HAP-1 (cell line): ENCODE results near the gene ZNF487.
"Not testable (repeated sequence)": the region's sequence is repeated elsewhere in the genome, so short reads cannot be mapped to it uniquely, and the experiment has no call there.

Experiments used
- DNase-seq, 2 experiments: peaks; one replicate each; pipeline ENCODE4 v3.0.0-alpha.2; 2016 to 2020; ENCODE audit warnings: low spot score in 2 of 2
- H3K27me3 ChIP-seq: fragments of 250-450 bp; sonication (Bioruptor Pico); 2 replicates; pipeline ENCODE4 v1.5.1; 2020; ENCODE audit warnings: low read depth, mild to moderate bottlenecking, moderate library complexity
- H3K36me3 ChIP-seq: fragments of 250-450 bp; sonication (Bioruptor Pico); replicated peaks from 2 replicates; pipeline ENCODE4 v1.5.1; 2020; ENCODE audit warnings: mild to moderate bottlenecking
- H3K4me1 ChIP-seq: fragments of 250-450 bp; sonication (Bioruptor Pico); 2 replicates; pipeline ENCODE4 v1.5.1; 2020; ENCODE audit warnings: mild to moderate bottlenecking
- H3K4me3 ChIP-seq: fragments of 250-450 bp; sonication (Bioruptor Pico); 2 replicates; pipeline ENCODE4 v1.5.1; 2020; ENCODE audit warnings: mild to moderate bottlenecking, moderate library complexity
- H3K9me3 ChIP-seq: fragments of 250-450 bp; sonication (Bioruptor Pico); 2 replicates; pipeline ENCODE4 v1.5.1; 2020; ENCODE audit warnings: mild to moderate bottlenecking, moderate library complexity
- in situ Hi-C: fragments of 300-500 bp; cut with MboI; formaldehyde crosslinking; loops from 3 replicates; pipeline ENCODE4 v1.14.3; 2020; ENCODE audit warnings: low sequenced_read_pairs, inconsistent platforms, mixed read lengths

ZNF487 gene

GRCh38 chr10:43410345-43410744, 26.6 kb upstream of the ZNF487 start:
- no peak for DNase-seq
- in situ Hi-C loops = no loop called here
- Histone ChIP-seq H3K4me1 (peaks cover 10% of the 10 kb centered on the region), H3K9me3 (no peaks in the 10 kb centered on the region), H3K4me3 (no peak overlapping the region), H3K36me3 (peaks cover 8% of the 10 kb centered on the region; the same call in 1 of the 2 replicates), H3K27me3 (no peaks in the 10 kb centered on the region)

DNA sequence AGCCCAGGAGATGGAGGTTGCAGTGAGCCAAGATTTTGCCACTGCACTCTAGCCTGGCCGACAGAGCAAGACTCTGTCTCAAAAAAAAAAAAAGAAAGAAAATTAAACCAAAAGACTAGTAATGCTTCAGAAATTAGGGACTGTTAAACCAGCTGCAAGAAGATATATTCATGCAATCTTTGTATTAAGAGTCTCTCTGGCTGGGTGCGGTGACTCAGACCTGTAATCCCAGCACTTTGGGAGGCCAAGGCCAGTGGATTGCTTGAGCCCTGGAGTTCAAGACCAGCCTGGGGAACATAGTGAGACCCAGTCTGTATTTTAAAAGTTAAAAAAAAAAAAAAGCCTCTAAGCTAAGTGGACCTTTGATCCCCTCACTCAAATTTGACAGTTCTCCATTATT, 25.4 kb upstream of the ZNF487 start:
- in situ Hi-C loops = no loop called here

GRCh38 chr10:43415544-43415943, 21.4 kb upstream of the ZNF487 start:
- in situ Hi-C loops = no loop called here
- H3K9me3 ChIP-seq = no peaks in the 10 kb centered on the region
- no peak for DNase-seq
- H3K4me3 ChIP-seq = no peak overlapping the region
- H3K4me1 ChIP-seq = peaks cover 6% of the 10 kb centered on the region
- no peaks in the 10 kb centered on the region for H3K27me3 ChIP-seq
- H3K36me3 ChIP-seq = no peaks in the 10 kb centered on the region

More for the DNA sequence above, 25.4 kb upstream of the ZNF487 start:
- H3K4me3 ChIP-seq = no peak overlapping the region
- no peaks in the 10 kb centered on the region for H3K9me3 ChIP-seq
- no peaks in the 10 kb centered on the region for H3K27me3 ChIP-seq
- peaks cover 4% of the 10 kb centered on the region for H3K4me1 ChIP-seq
- no peak for DNase-seq
- H3K36me3 ChIP-seq = peaks cover 3% of the 10 kb centered on the region; the same call in 1 of the 2 replicates

DNA sequence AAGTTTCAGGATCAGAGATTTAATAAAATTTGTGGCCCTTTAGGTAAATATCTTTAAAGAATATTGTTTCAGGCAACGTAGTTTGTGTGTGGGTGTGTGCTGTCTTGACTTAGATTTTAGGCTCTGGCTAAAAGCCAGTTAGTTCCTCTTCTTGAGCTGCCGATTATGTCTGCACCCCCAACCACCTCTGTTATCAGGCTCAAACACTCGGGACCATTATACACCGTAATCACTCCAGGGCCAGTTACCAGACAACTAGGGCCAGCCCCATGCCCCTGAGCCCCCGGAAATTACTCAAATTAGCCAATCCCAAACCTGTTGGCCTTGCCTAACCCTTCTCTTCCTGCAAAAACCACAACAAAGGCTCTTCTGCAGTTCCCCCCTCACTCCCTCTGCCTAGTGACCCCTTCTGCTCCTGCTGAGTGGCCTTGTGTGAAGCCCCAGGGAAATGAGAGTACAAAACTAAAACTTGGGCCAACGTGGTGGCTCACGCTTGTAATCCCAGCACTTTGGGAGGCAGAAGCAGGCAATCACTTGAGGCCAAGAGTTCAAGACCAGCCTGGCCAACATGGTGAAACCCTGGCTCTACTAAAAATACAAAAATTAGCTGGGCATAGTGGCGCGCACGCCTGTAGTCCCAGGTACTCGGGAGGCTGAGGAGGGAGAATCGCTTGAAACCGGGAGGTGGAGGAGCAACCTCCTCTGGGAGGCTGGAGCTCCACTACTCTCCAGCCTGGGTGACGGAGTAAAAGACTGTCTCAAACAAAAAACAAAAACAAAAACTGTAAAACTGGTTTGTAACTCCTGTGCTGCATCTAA, 18.8 kb upstream of the ZNF487 start:
- in situ Hi-C loops = no loop called here
- no peaks in the 10 kb centered on the region for H3K27me3 ChIP-seq
- no peak for DNase-seq
- H3K9me3 ChIP-seq = no peaks in the 10 kb centered on the region
- H3K4me1 ChIP-seq = peaks cover 12% of the 10 kb centered on the region
- H3K4me3 ChIP-seq = no peak overlapping the region
- no peaks in the 10 kb centered on the region for H3K36me3 ChIP-seq

DNA sequence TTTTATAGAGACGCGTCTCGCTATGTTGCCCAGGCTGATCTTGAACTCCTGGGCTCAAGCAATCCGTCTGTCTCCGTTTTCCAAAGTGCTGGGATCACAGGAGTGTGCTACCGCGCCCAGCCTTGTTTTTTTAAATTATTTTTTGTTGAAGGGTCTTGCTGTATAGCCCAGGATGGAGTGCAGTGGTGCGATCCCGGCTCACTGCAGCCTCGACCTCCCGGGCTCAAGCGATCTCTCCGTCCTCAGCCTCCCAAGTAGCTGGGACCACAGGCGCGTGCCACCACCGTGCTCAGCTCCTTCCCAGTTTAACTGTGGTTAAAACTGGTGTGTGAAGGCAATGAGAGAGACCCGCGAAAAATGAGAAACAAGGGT, 16.9 kb upstream of the ZNF487 start:
- H3K36me3 ChIP-seq = no peaks in the 10 kb centered on the region
- no peak overlapping the region for H3K4me3 ChIP-seq
- peaks cover 12% of the 10 kb centered on the region for H3K4me1 ChIP-seq
- no peaks in the 10 kb centered on the region for H3K27me3 ChIP-seq
- no peaks in the 10 kb centered on the region for H3K9me3 ChIP-seq
- in situ Hi-C loops = no loop called here
- no peak for DNase-seq

GRCh38 chr10:43420369-43421200, 16.3 kb upstream of the ZNF487 start:
- H3K36me3 ChIP-seq = no peaks in the 10 kb centered on the region
- H3K4me3 ChIP-seq = peak overlapping the region; percentile 27
- H3K4me1 ChIP-seq = peaks cover 12% of the 10 kb centered on the region
- peak in 1 of 2 experiments; percentile 82 for DNase-seq
- in situ Hi-C loops = no loop called here
- H3K9me3 ChIP-seq = no peaks in the 10 kb centered on the region
- no peaks in the 10 kb centered on the region for H3K27me3 ChIP-seq

DNA sequence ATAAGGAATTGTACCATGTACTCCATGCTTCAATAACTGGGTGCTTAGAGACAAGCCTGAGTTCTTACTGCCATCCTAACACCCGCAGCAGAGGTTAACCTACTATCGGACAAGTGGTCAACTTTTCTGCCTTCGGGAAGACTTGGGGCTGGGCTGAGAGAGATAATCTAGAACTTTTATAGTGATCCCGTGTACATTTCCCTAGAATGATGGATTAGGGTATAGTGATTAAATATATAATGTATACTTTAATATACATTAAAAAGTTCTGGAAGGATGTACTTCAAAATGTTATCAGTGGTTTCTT, 15.8 kb upstream of the ZNF487 start:
- H3K4me3 ChIP-seq = no peak overlapping the region
- in situ Hi-C loops = no loop called here
- DNase-seq = no peak
- peaks cover 12% of the 10 kb centered on the region for H3K4me1 ChIP-seq
- no peaks in the 10 kb centered on the region for H3K27me3 ChIP-seq
- no peaks in the 10 kb centered on the region for H3K36me3 ChIP-seq
- no peaks in the 10 kb centered on the region for H3K9me3 ChIP-seq

DNA sequence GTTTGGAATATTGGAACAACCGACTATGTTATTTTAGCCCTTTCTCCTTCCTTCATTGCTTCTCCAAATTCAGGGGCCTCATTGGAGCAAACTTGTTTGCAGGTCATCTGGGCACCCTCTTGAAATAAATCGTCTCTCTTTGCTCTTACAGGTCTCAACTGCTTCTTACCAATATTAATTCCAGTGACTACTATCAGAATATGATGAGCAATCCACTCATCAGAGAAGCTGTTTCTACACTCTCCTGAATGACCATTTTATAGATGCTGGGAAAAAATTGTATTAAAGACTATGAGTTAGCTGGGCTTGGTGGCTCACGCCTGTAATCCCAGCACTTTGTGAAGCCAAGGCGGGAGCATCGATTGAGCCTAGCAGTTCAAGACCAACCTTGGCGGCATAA, 15.4 kb upstream of the ZNF487 start:
- no peak overlapping the region for H3K4me3 ChIP-seq
- no peaks in the 10 kb centered on the region for H3K36me3 ChIP-seq
- in situ Hi-C loops = no loop called here
- H3K9me3 ChIP-seq = no peaks in the 10 kb centered on the region
- DNase-seq = no peak
- H3K4me1 ChIP-seq = peaks cover 12% of the 10 kb centered on the region
- no peaks in the 10 kb centered on the region for H3K27me3 ChIP-seq

GRCh38 chr10:43421944-43422343, 15.0 kb upstream of the ZNF487 start:
- peaks cover 12% of the 10 kb centered on the region for H3K4me1 ChIP-seq
- in situ Hi-C loops, H3K36me3 ChIP-seq, H3K27me3 ChIP-seq, DNase-seq, H3K9me3 ChIP-seq, H3K4me3 ChIP-seq: not testable (repeated sequence)

GRCh38 chr10:43424416-43424815, 12.5 kb upstream of the ZNF487 start:
- Histone ChIP-seq H3K27me3 (no peaks in the 10 kb centered on the region), H3K4me3 (no peak overlapping the region), H3K36me3 (no peaks in the 10 kb centered on the region), H3K4me1 (peaks cover 12% of the 10 kb centered on the region), H3K9me3 (no peaks in the 10 kb centered on the region)
- in situ Hi-C loops = no loop called here
- no peak for DNase-seq

GRCh38 chr10:43426476-43426875, 10.4 kb upstream of the ZNF487 start:
- H3K4me3 ChIP-seq, H3K27me3 ChIP-seq, H3K4me1 ChIP-seq, in situ Hi-C loops, DNase-seq, H3K36me3 ChIP-seq, H3K9me3 ChIP-seq: not testable (repeated sequence)

DNA sequence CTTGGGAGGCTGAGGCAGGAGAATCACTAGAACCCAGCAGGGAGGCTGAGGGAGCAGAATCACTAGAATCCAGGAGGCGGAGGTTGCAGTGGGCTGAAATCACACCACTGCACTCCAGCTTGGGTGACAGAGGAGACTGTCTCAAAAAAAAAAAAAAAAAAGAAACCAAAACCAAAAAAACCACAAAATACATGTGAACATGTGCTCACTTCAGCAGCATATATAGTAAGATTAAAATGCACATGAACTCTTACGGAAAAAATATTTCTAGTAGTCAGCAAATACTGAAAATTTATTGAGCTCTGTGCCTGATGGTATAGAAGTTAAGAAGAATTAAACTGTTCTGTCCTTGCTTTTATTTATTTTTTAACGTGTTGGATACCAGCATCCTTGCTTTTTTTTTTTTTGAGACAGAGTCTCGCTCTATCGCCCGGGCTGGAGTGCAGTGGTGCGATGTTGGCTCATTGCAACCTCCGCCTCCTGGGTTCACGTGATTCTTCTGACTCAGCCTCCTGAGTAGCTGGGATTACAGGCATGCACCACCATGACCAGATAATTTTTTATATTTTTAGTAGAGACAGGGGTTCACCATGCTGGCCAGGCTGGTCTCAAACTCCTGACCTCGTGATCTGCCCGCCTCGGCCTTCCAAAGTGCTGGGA, 9.6 kb upstream of the ZNF487 start:
- no peak overlapping the region for H3K4me3 ChIP-seq
- H3K9me3 ChIP-seq = no peaks in the 10 kb centered on the region
- H3K36me3 ChIP-seq = no peaks in the 10 kb centered on the region
- no peaks in the 10 kb centered on the region for H3K4me1 ChIP-seq
- in situ Hi-C loops = no loop called here
- no peaks in the 10 kb centered on the region for H3K27me3 ChIP-seq
- no peak for DNase-seq

- no peak for DNase-seq
- H3K4me3 ChIP-seq = no peak overlapping the region
- no peaks in the 10 kb centered on the region for H3K9me3 ChIP-seq
- in situ Hi-C loops = no loop called here
- no peaks in the 10 kb centered on the region for H3K36me3 ChIP-seq
- H3K27me3 ChIP-seq = no peaks in the 10 kb centered on the region
- H3K4me1 ChIP-seq = no peaks in the 10 kb centered on the region; the same call in 1 of the 2 replicates
Measured at GRCh38 chr10:43430926-43431663, 5.8 kb upstream of the ZNF487 start.
